GM11168 (cell line): Measurements from ENCODE around the gene COL23A1.

Experiments
- in situ Hi-C: fragments of 300-500 bp; cut with MboI; formaldehyde crosslinking; loops from one replicate; pipeline ENCODE4 v1.12.0; 2022; ENCODE audit warnings: low sequenced_read_pairs; ENCODE audit not compliant: unreplicated experiment

Gene COL23A1

GRCh38 chr5:178561746-178562264 lies 28.4 kb downstream of the COL23A1 start:
- in situ Hi-C loops = loop anchor here (25.0 kb wide), 1 partner anchor 275 kb away; no protein-coding TSS in a partner anchor

- in situ Hi-C loops = loop anchor here (25.0 kb wide), 1 partner anchor 274 kb away; no protein-coding TSS in a partner anchor
These were observed 29.3 kb downstream of the COL23A1 start for GRCh38 chr5:178560911-178561310.

- in situ Hi-C loops = loop anchor here (25.0 kb wide), 1 partner anchor 270 kb away; no protein-coding TSS in a partner anchor
These were observed 32.8 kb downstream of the COL23A1 start for GRCh38 chr5:178557416-178557815.

DNA sequence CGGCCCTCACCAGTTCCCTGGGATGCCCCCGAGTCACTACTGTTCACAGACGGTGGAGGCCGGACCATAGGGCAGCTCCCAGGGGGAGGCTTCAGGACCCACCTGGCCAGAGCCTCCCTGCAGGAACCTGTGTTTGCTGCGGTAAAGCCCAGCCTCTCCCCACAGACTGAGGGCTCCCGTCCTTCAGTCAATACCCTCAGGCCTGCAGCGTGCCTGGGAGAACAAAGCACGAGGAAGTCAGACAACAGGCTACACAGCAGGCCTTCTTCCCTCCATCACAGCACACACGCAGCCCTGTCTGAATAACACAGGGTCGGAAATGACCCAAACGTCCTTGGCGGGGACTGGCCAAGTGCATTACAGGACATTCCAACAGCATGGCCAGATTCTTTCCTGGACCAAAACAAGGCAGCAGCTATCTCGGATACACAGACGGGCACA lies 34.4 kb downstream of the COL23A1 start:
- in situ Hi-C loops = loop anchor here (25.0 kb wide), 1 partner anchor 268 kb away; no protein-coding TSS in a partner anchor

DNA sequence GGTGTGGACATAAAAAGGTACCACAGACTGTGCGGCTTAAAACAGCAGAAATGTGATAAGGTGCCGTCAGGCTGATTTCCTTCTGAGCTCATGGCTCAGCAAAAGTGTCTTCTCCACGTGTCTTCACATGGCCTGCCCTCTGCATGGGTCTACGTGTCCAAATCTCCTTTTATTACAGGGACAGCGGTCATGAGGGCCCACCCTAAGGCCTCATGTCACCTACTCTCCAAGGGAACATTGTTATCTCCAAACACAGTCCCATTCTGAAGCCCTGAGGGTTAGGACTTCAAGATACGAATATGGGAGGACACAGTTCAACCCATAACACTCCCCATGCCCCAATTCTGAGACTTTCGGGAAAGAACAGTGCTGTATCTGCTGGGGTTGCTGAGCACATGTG lies 35.2 kb downstream of the COL23A1 start:
- in situ Hi-C loops = loop anchor here (25.0 kb wide), 1 partner anchor 268 kb away; no protein-coding TSS in a partner anchor

- in situ Hi-C loops = loop anchor here (25.0 kb wide), 1 partner anchor 267 kb away; no protein-coding TSS in a partner anchor
These were observed 35.9 kb downstream of the COL23A1 start for GRCh38 chr5:178554311-178554710.

DNA sequence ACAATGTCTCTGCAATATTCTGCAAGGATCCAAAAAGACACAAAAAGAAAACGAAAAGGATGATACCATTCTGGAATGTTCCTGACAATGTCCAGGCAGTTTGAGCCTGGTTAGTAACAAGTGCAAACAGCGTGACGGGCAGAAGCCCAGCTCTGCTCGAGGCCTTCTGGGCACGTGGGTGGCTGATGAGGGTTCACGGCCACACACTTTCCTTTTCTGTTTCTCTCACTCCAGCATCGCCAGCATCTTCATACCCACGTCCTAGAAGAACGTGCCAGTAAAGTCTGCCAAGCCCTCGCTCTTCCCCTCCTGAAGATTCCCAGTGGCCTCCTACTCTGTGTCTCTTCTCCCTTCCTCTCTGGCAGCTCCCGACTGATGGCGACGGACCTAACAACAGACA lies 36.7 kb downstream of the COL23A1 start:
- in situ Hi-C loops = loop anchor here (25.0 kb wide), 1 partner anchor 266 kb away; no protein-coding TSS in a partner anchor

- in situ Hi-C loops = loop anchor here (25.0 kb wide), 1 partner anchor 264 kb away; no protein-coding TSS in a partner anchor
These were observed 38.7 kb downstream of the COL23A1 start for GRCh38 chr5:178551468-178551867.

- in situ Hi-C loops = loop anchor here (25.0 kb wide), 1 partner anchor 264 kb away; no protein-coding TSS in a partner anchor
These were observed 39.1 kb downstream of the COL23A1 start for GRCh38 chr5:178551059-178551458.

GRCh38 chr5:178548746-178549145 lies 41.4 kb downstream of the COL23A1 start:
- in situ Hi-C loops = no loop called here

GRCh38 chr5:178547753-178548415 lies 42.3 kb downstream of the COL23A1 start:
- in situ Hi-C loops = no loop called here

DNA sequence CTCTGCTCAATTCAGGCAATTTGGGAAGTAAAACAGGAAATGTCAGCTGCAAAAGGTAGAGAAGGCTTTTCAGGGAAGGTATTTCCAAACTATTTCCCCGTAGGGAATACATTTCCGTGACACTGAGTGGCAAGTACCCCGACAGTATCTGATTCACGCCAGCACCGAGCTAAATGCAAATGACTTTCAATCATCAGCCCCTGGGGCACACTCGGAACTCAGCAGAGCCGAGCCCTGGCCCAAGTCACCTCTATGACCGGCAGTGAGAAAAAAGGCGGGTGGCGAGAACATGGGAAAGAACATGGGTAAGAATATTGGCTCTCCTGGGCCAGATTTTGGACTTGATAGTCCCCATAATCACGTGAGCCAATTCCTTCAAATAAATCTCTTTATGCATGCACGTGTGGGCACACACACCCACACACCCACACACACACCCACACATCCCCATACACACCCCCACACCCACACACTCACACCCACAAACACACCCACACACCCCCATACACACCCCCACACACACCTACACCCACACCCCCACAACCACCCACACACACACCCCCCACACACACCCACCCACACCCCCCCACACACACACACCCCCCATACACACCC lies 43.0 kb downstream of the COL23A1 start:
- in situ Hi-C loops = no loop called here

DNA sequence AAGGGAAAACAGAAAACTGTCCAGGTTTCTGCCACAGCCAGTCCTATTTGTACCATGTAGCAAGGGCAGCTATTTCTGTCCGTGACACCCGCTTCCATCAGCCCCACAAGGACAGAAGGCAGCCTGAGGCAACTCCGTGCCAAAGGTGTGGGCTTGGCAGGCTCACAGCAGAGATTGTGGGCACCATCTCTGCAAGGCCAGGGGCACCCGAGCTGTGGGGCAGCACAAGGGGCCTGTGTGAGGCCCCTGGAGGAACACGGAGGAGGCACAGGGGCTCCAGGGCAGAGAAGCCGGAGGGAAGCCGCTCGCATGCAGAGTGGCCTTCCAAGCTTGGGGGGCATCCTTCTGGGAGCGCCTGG lies 43.5 kb downstream of the COL23A1 start:
- in situ Hi-C loops = no loop called here

DNA sequence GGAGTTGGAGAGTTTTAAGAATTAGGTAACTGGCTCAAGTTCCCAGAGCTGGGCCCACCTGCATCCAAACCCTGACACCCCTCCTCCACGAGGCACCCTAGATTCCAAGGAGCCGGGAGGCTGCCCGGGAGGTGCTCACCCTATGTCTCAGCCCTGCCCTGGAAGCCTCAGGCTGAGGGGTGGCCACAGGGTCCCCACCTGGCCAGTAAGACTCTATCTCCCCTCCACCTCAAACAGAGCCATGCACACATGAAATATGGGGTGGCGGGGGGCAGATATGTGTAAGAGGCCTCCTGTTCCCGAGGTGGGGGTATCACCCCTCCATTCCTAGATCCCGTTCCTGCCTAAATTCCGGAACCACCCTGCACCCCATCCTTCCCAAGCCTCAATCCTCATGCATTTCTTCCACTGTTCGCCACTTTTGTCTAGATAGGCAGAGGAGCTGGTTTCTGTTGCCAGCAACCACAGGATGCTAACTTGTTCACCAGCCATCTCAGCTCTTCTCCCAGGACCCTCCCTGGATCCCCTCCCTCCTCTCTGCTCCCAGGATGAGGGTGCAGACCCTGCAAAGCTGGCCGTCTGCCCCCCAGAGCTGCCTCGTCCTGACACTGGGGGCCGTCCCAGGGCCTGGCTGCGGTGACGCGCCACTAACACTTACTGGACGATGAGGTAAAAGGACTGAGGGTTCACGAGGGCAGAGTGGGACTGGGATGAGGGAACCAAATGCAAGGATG lies 44.1 kb downstream of the COL23A1 start:
- in situ Hi-C loops = no loop called here

- in situ Hi-C loops = no loop called here
These were observed 45.0 kb downstream of the COL23A1 start for GRCh38 chr5:178545176-178545575.

- in situ Hi-C loops = no loop called here
These were observed 45.9 kb downstream of the COL23A1 start for GRCh38 chr5:178544166-178544834.

DNA sequence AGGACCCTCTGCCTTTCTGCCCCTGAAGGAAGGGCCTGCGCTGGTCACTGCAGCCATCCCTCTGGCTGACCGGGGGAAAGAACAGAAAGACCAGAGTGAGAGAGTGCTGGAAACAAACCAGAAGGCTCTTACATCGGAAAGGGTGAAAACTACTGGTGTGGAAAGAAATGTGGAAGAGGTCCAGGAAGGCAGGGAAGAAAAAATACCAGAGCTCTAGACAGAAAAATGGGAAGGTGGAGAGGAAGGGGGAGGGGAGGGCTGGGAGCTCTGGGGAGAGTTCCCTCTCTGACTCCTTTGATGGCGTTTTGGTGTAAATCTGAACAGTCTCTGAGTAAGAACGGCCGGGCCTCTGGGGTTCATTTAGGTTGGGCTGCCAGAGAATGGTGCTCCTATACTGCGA lies 47.7 kb downstream of the COL23A1 start:
- in situ Hi-C loops = no loop called here

- in situ Hi-C loops = no loop called here
These were observed 49.7 kb downstream of the COL23A1 start for GRCh38 chr5:178540526-178540925.

DNA sequence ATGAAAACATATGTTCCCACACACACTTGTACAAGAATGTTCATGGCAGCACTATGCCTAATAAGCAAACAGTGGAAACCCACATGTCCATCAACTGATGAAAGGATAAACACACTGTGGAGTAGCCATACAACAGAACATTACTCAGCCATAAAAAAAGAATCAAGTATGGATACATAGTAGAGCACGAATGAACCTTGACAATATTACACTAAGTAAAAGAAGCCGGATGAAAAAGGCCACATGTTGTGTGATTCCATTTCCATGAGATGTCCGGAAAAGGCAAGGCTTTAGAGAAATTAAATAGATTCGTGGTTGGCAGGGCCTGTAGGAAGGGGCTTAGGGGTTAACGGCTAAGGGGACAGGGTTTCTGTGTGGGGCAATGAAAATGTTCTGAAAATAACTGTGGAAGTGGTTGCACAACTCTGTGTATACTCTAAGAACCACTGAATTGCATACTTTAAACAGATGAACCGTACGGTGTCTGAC lies 51.4 kb downstream of the COL23A1 start:
- in situ Hi-C loops = no loop called here
